Erythroblast (primary cell): Measurements from ENCODE around the gene SLC35B2.

Experiments
- GATA1 ChIP-seq: IDR thresholded peaks from 2 replicates; pipeline ENCODE4 v1.6.1; 2011; ENCODE audit warnings: low read depth, mild to moderate bottlenecking, control low read depth, low read length, moderate library complexity
- POLR2A ChIP-seq: IDR thresholded peaks from 2 replicates; pipeline ENCODE4 v1.6.1; 2011; ENCODE audit warnings: mild to moderate bottlenecking, low read length

GRCh38 chr6:44275271-44275748 lies 18.0 kb upstream of the SLC35B2 start:
- TF ChIP-seq POLR2A, result no peak
- TF ChIP-seq GATA1, result no peak
